Aorta (tissue), 5 donors: ENCODE results near the gene BAZ1B. TPM values are rescaled to one million over a fixed set of nuclear protein-coding genes. Genes with fewer than 3 reads are reported as not detected.
"Not testable (repeated sequence)": the region's sequence is repeated elsewhere in the genome, so short reads cannot be mapped to it uniquely, and the experiment has no call there.

Experiments used
- ATAC-seq: fragments of 200-7000 bp; cut with Tn5 transposase; one replicate; pipeline ENCODE4 v1.9.1; 2022; ENCODE audit warnings: moderate library complexity; ENCODE audit not compliant: low FRiP score
- DNase-seq, 2 donors: peaks; one replicate each; pipeline ENCODE4 v3.0.0-alpha.2; 2020
- H3K27ac ChIP-seq, 2 donors: one replicate each; pipeline ENCODE4 v1.5.1; 2013; ENCODE audit warnings: low read length in 2 of 2, mild to moderate bottlenecking in 2 of 2, moderate library complexity in 2 of 2, control low read depth in 1 of 2, inconsistent platforms in 1 of 2, low read depth in 1 of 2
- H3K27me3 ChIP-seq, 2 donors: one replicate each; pipeline ENCODE4 v1.6.1; 2013; ENCODE audit warnings: control low read depth in 1 of 2, low read length in 1 of 2, mild to moderate bottlenecking in 1 of 2, moderate library complexity in 1 of 2; ENCODE audit not compliant: insufficient read depth in 2 of 2, control insufficient read depth in 1 of 2
- H3K36me3 ChIP-seq, 2 donors: one replicate each; pipeline ENCODE4 v1.6.1; 2013; ENCODE audit warnings: control low read depth in 1 of 2, low read length in 1 of 2, mild to moderate bottlenecking in 1 of 2; ENCODE audit not compliant: insufficient read depth in 2 of 2, control insufficient read depth in 1 of 2
- H3K4me1 ChIP-seq, 2 donors: one replicate each; pipeline ENCODE4 v1.6.1; 2013; ENCODE audit warnings: low read length in 2 of 2, control low read depth in 1 of 2, mild to moderate bottlenecking in 1 of 2, moderate library complexity in 1 of 2; ENCODE audit not compliant: insufficient read depth in 2 of 2, control insufficient read depth in 1 of 2
- H3K4me3 ChIP-seq, 2 donors: one replicate each; pipeline ENCODE4 v1.5.1; 2013; ENCODE audit warnings: low read length in 2 of 2, control low read depth in 1 of 2, mild to moderate bottlenecking in 1 of 2
- H3K9me3 ChIP-seq: one replicate; pipeline ENCODE4 v1.6.1; 2013; ENCODE audit warnings: mild to moderate bottlenecking, low read length; ENCODE audit not compliant: control insufficient read depth
- WGBS, 2 donors: extraction: QIAGEN DNeasy Blood & Tissue Kit; methylation state at CpG; one replicate each; pipeline ENCODE4 v1.1.7; 2013; 5-methylcytosine and 5-hydroxymethylcytosine counted together
- intact Hi-C, 2 donors: fragments of 100-400 bp; cut with DNase I; formaldehyde crosslinking; loops; one replicate each; pipeline versions ENCODE4 v1.14.2 to v1.15.0; 2022
- polyA plus RNA-seq, 2 donors: library from polyadenylated mRNA; stranded (reverse); fragments of 200-250 nt; gene quantifications; one replicate each; pipeline ENCODE4 v1.2.3, GENCODE V29; 2013
- total RNA-seq, 2 donors: library from RNA; stranded (reverse); fragmentation: NEBNext Ultra II Directional; extraction: Animal tissue kit (Norgen Biotek cat#: 25700); gene quantifications; one replicate each; pipeline ENCODE4 v1.2.1, GENCODE V29; 2021
- donor health status: healthy with polysubstance abuse.
- donor health status: Bipolar disorder and iron deficiency.
- donor health status: DM: no; HTN: no; CAD: no.
- donor health status: DM: no; HTN: no; CAD: no.
- donor health status: DM: yes; HTN: yes; CAD: no.

The BAZ1B gene
- total and polyA plus RNA-seq, 4 donors, result 19.1 to 60.0 (median 36.6) TPM

GRCh38 chr7:73496626-73497025, 25.5 kb downstream of the BAZ1B start:
- no peak for ATAC-seq
- Histone ChIP-seq H3K4me3 (no peak overlapping the region), H3K4me1 (no peaks in the 10 kb centered on the region), H3K36me3 (peaks cover 2 to 5% of the 10 kb centered on the region in 2 donors), H3K9me3 (no peaks in the 10 kb centered on the region), H3K27me3 (no peaks in the 10 kb centered on the region), H3K27ac (no peak overlapping the region)
- 91 to 95% methylated on average over 7 of the region's 7 CpGs for WGBS, 2 donors
- intact Hi-C loops, result no loop called here
- DNase-seq, result peak in 1 of 2 donors; percentile 32

GRCh38 chr7:73495507-73495906, 26.6 kb downstream of the BAZ1B start:
- H3K4me3 ChIP-seq, H3K9me3 ChIP-seq, DNase-seq, intact Hi-C loops, ATAC-seq, H3K36me3 ChIP-seq, H3K4me1 ChIP-seq, H3K27me3 ChIP-seq, H3K27ac ChIP-seq: not testable (repeated sequence)
- WGBS, 2 donors, result 81 to 90% methylated on average over 2 of the region's 2 CpGs

DNA sequence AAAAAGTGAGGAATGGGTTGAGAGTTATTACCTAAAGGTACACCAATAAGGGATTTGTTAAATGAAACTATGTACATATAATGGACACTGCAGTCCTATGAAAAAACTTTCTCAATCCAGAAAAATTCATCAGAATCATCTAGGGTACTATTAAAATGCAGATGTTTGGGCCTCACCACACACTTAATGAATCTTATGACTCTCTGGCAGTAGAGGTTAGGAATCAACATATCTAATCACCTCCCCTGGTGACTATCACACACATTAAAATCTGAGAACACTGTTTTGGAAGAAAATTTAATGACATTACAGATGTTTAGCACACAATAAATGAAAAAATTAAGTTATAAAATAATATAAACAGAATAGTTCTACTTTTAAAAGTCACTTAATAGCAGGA, 32.1 kb downstream of the BAZ1B start:
- H3K4me3 ChIP-seq, result no peak overlapping the region
- peaks cover 0 to 2% of the 10 kb centered on the region in 2 donors for H3K36me3 ChIP-seq
- ATAC-seq (no peak), DNase-seq (no peak)
- no peaks in the 10 kb centered on the region for H3K4me1 ChIP-seq
- no peaks in the 10 kb centered on the region for H3K27me3 ChIP-seq
- intact Hi-C loops, result no loop called here
- H3K9me3 ChIP-seq, result no peaks in the 10 kb centered on the region
- no peak overlapping the region for H3K27ac ChIP-seq

DNA sequence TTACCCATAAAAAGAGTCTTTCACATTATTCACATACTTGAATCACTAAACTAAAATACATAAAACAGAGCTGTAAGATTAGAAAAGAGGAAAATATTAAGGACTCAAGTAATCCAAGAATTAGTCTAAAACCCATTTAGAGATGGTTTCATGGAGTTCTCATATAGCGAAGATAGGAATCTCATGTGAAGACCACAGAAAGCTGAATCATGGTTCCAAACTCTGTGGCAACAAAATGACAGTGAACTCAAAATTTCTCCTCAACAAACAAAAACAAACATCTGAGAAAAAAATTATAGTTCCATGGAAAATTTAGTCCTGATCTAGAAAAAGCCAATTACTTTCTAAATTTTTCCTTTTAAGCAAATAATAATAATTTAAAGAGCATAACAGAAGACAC, 34.6 kb downstream of the BAZ1B start:
- DNase-seq (no peak), ATAC-seq (no peak)
- intact Hi-C loops, result no loop called here
- no peaks in the 10 kb centered on the region for H3K4me1 ChIP-seq
- no peaks in the 10 kb centered on the region for H3K9me3 ChIP-seq
- 95 to 97% methylated on average over 1 of the region's 1 CpG for WGBS, 2 donors
- no peak overlapping the region for H3K27ac ChIP-seq
- H3K36me3 ChIP-seq, result peaks cover 0 to 2% of the 10 kb centered on the region in 2 donors
- no peak overlapping the region for H3K4me3 ChIP-seq
- H3K27me3 ChIP-seq, result no peaks in the 10 kb centered on the region

- 91 to 95% methylated on average over 1 of the region's 1 CpG for WGBS, 2 donors
- no peak for DNase-seq
Measured at GRCh38 chr7:73483171-73483570, 38.9 kb downstream of the BAZ1B start.

GRCh38 chr7:73482746-73483145, 39.3 kb downstream of the BAZ1B start:
- DNase-seq (peak in 1 of 2 donors; percentile 45), ATAC-seq (no peak)
- intact Hi-C loops, result no loop called here
- H3K4me3 ChIP-seq, result no peak overlapping the region
- H3K27ac ChIP-seq, result no peak overlapping the region
- H3K36me3 ChIP-seq, result peaks cover 1 to 3% of the 10 kb centered on the region in 2 donors
- no peaks in the 10 kb centered on the region for H3K27me3 ChIP-seq
- H3K4me1 ChIP-seq, result no peaks in the 10 kb centered on the region
- H3K9me3 ChIP-seq, result no peaks in the 10 kb centered on the region
- WGBS, 2 donors, result 70 to 73% methylated on average over 5 of the region's 5 CpGs

More at GRCh38 chr7:73483171-73483570, 38.9 kb downstream of the BAZ1B start:
- H3K27ac ChIP-seq, result no peak overlapping the region
- H3K4me3 ChIP-seq, result no peak overlapping the region
- H3K27me3 ChIP-seq, result no peaks in the 10 kb centered on the region
- H3K9me3 ChIP-seq, result no peaks in the 10 kb centered on the region
- intact Hi-C loops, result no loop called here
- H3K4me1 ChIP-seq, result no peaks in the 10 kb centered on the region
- peaks cover 0 to 2% of the 10 kb centered on the region in 2 donors for H3K36me3 ChIP-seq
- ATAC-seq, result no peak

DNA sequence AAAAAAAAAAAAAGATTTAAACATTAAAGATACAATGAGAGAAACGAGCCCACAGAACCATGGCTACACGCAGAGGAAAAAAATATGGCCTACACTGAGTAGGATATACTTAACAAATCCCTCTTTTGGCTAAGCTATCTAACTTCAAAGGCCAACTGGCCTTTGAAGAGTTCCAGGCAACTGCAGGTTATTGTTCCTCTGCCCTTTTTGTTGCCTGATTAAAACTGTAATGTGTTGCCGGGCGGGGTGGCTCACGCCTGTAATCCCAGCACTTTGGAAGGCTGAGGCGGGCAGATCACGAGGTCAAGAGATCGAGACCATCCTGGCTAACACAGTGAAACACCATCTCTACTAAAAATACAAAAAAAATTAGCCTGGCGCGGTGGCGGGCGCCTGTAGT, 40.6 kb downstream of the BAZ1B start:
- ATAC-seq, H3K27ac ChIP-seq, H3K4me1 ChIP-seq, H3K27me3 ChIP-seq, H3K9me3 ChIP-seq, DNase-seq, H3K4me3 ChIP-seq, H3K36me3 ChIP-seq, intact Hi-C loops: not testable (repeated sequence)
- 95 to 99% methylated on average over 12 of the region's 12 CpGs for WGBS, 2 donors

- intact Hi-C loops, result no loop called here
- Histone ChIP-seq H3K4me3 (no peak overlapping the region), H3K36me3 (peaks cover 3 to 4% of the 10 kb centered on the region in 2 donors), H3K27me3 (no peaks in the 10 kb centered on the region), H3K27ac (no peak overlapping the region), H3K4me1 (no peaks in the 10 kb centered on the region), H3K9me3 (no peaks in the 10 kb centered on the region)
- ATAC-seq (no peak), DNase-seq (no peak)
Measured at GRCh38 chr7:73478549-73478948, 43.5 kb downstream of the BAZ1B start.

GRCh38 chr7:73477376-73477775, 44.7 kb downstream of the BAZ1B start:
- intact Hi-C loops, result no loop called here
- Histone ChIP-seq H3K27ac (no peak overlapping the region), H3K27me3 (no peaks in the 10 kb centered on the region), H3K4me1 (no peaks in the 10 kb centered on the region), H3K9me3 (no peaks in the 10 kb centered on the region), H3K36me3 (peaks cover 3 to 4% of the 10 kb centered on the region in 2 donors), H3K4me3 (no peak overlapping the region)
- no peak for ATAC-seq
- DNase-seq, result no peak
- WGBS, 2 donors, result 78 to 95% methylated on average over 5 of the region's 5 CpGs
